Activated naive CD8-positive, alpha-beta T cell (primary cell): Measurements from ENCODE around the gene KLHL29.

Experiments used
- H3K27ac Mint-ChIP-seq: one replicate; pipeline ENCODE4 v1.8.0; 2021; ENCODE audit warnings: mixed read lengths
- H3K27me3 Mint-ChIP-seq: one replicate; pipeline ENCODE4 v1.8.0; 2021; ENCODE audit warnings: mixed read lengths
- H3K36me3 Mint-ChIP-seq: one replicate; pipeline ENCODE4 v1.8.0; 2021; ENCODE audit warnings: mixed read lengths
- H3K4me1 Mint-ChIP-seq: one replicate; pipeline ENCODE4 v1.8.0; 2021; ENCODE audit warnings: low read depth, mixed read lengths
- H3K4me3 Mint-ChIP-seq: one replicate; pipeline ENCODE4 v1.8.0; 2021; ENCODE audit warnings: mild to moderate bottlenecking, mixed read lengths
- H3K9me3 Mint-ChIP-seq: one replicate; pipeline ENCODE4 v1.8.0; 2021; ENCODE audit warnings: low read depth, mixed read lengths

KLHL29 gene

DNA sequence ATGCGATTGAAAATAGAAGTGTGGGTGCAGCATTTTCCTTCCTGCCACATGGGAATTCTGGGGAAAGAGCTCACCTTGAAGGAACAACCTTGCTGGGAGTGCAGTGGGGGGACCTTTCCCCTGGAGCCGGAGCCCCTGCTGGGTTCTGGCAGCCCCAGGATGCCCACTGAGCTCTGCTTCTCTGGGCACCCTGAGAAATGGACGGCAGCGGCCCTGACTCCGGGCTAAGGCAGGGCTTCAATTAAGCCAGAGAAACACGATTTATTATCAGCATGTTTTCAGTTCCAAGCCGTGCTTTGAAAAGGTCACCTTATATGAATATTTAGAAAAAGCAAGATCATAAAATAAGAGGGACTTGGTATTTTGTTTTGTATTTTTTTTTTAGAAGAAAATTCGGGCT, 68.5 kb downstream of the KLHL29 start:
- Mint-ChIP-seq H3K4me1 (peaks cover 34% of the 10 kb centered on the region), H3K36me3 (no peaks in the 10 kb centered on the region), H3K4me3 (peak overlapping the region; percentile 66), H3K27me3 (peaks cover 9% of the 10 kb centered on the region), H3K27ac (no peak overlapping the region), H3K9me3 (no peaks in the 10 kb centered on the region)

- Mint-ChIP-seq H3K4me1 (peaks cover 34% of the 10 kb centered on the region), H3K27me3 (peaks cover 9% of the 10 kb centered on the region), H3K9me3 (no peaks in the 10 kb centered on the region), H3K36me3 (no peaks in the 10 kb centered on the region), H3K27ac (no peak overlapping the region), H3K4me3 (peak overlapping the region; percentile 66)
Measured at GRCh38 chr2:23453836-23454460, 69.0 kb downstream of the KLHL29 start.

GRCh38 chr2:23454501-23455120, 69.6 kb downstream of the KLHL29 start:
- Mint-ChIP-seq H3K4me3 (no peak overlapping the region), H3K4me1 (peaks cover 34% of the 10 kb centered on the region), H3K27me3 (peaks cover 9% of the 10 kb centered on the region), H3K27ac (no peak overlapping the region), H3K9me3 (no peaks in the 10 kb centered on the region), H3K36me3 (no peaks in the 10 kb centered on the region)

DNA sequence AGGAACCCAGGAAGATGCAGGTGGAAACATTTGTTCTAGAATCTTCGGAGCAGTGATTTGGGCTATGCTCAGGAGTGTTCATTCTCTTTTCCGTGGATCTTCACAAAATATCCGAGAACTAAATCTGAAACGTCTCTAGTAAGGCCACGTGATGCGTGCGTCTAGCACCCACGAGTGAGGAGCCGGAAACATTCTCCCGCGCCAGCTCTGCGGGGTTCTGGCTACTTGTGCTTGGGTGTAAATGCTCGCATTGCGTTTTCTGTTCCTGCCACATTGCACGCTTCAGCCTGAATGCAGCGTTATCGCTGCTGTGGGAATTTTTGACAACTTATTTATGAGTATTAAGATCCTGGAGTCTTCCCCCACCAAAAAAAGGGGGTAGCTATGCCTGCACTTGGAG, 71.4 kb downstream of the KLHL29 start:
- H3K9me3 Mint-ChIP-seq: no peaks in the 10 kb centered on the region

GRCh38 chr2:23456881-23457760, 72.1 kb downstream of the KLHL29 start:
- H3K36me3 Mint-ChIP-seq: no peaks in the 10 kb centered on the region
- no peak overlapping the region for H3K27ac Mint-ChIP-seq
- peaks cover 32% of the 10 kb centered on the region for H3K4me1 Mint-ChIP-seq
- H3K27me3 Mint-ChIP-seq: peaks cover 13% of the 10 kb centered on the region
- H3K9me3 Mint-ChIP-seq: no peaks in the 10 kb centered on the region
- H3K4me3 Mint-ChIP-seq: no peak overlapping the region

More for the DNA sequence above, 71.4 kb downstream of the KLHL29 start:
- Mint-ChIP-seq H3K4me3 (no peak overlapping the region), H3K27ac (no peak overlapping the region), H3K36me3 (no peaks in the 10 kb centered on the region), H3K4me1 (peaks cover 34% of the 10 kb centered on the region), H3K27me3 (peaks cover 13% of the 10 kb centered on the region)

- H3K27ac Mint-ChIP-seq: no peak overlapping the region
- H3K36me3 Mint-ChIP-seq: no peaks in the 10 kb centered on the region
- H3K9me3 Mint-ChIP-seq: no peaks in the 10 kb centered on the region
- no peak overlapping the region for H3K4me3 Mint-ChIP-seq
- H3K27me3 Mint-ChIP-seq: peaks cover 13% of the 10 kb centered on the region
- peaks cover 22% of the 10 kb centered on the region for H3K4me1 Mint-ChIP-seq
Measured at GRCh38 chr2:23457990-23458682, 73.2 kb downstream of the KLHL29 start.

- Mint-ChIP-seq H3K27ac (no peak overlapping the region), H3K4me3 (no peak overlapping the region), H3K27me3 (peaks cover 13% of the 10 kb centered on the region), H3K4me1 (peaks cover 13% of the 10 kb centered on the region), H3K9me3 (no peaks in the 10 kb centered on the region), H3K36me3 (no peaks in the 10 kb centered on the region)
Measured at GRCh38 chr2:23459032-23459431, 74.1 kb downstream of the KLHL29 start.

DNA sequence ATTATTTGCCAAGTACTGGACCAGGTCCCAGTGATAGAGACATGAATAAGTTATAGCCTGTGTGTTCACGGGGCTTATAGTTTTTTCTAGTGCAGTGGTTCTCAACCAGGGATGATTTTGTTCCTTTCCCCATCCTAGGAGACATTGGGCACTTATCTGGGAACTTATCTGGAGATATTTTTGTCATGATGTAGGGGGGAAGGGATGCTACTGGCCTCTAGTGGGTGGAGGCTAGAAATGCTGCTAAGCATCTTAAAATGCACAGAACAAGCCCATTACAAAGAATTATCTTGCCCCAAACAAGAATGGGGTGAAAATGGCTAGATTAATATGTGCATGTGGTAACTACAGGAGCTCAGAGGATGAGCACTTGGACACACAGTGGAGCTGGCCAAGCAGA, 75.2 kb downstream of the KLHL29 start:
- H3K36me3 Mint-ChIP-seq: no peaks in the 10 kb centered on the region
- no peak overlapping the region for H3K27ac Mint-ChIP-seq
- no peaks in the 10 kb centered on the region for H3K9me3 Mint-ChIP-seq
- H3K4me3 Mint-ChIP-seq: no peak overlapping the region
- peaks cover 8% of the 10 kb centered on the region for H3K27me3 Mint-ChIP-seq
- peaks cover 1% of the 10 kb centered on the region for H3K4me1 Mint-ChIP-seq

- Mint-ChIP-seq H3K27me3 (peaks cover 10% of the 10 kb centered on the region), H3K4me1 (no peaks in the 10 kb centered on the region), H3K27ac (no peak overlapping the region), H3K9me3 (no peaks in the 10 kb centered on the region), H3K4me3 (no peak overlapping the region), H3K36me3 (no peaks in the 10 kb centered on the region)
Measured at GRCh38 chr2:23460993-23461392, 76.0 kb downstream of the KLHL29 start.

DNA sequence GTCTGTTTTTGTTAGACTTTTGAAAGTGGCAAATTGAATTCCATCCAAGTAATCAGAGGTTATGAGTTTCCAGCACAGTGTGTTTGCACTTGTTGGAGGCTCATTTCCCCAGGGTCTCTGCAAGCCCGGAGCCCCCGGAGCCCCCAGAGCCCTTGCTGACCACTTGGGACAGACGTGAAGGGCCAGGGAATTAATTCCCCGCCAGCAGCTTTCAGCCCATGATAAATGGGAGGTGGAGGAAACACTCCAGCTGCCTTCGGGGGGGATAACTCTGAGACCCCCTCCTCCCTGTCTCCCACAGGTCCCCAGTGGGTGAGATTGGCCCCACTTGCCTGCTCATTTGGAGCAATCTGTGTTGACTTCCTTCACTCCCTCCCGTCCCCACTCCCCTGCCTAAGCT, 79.2 kb downstream of the KLHL29 start:
- Mint-ChIP-seq H3K27me3 (peaks cover 24% of the 10 kb centered on the region), H3K4me1 (no peaks in the 10 kb centered on the region), H3K4me3 (no peak overlapping the region), H3K36me3 (no peaks in the 10 kb centered on the region), H3K27ac (no peak overlapping the region), H3K9me3 (no peaks in the 10 kb centered on the region)

DNA sequence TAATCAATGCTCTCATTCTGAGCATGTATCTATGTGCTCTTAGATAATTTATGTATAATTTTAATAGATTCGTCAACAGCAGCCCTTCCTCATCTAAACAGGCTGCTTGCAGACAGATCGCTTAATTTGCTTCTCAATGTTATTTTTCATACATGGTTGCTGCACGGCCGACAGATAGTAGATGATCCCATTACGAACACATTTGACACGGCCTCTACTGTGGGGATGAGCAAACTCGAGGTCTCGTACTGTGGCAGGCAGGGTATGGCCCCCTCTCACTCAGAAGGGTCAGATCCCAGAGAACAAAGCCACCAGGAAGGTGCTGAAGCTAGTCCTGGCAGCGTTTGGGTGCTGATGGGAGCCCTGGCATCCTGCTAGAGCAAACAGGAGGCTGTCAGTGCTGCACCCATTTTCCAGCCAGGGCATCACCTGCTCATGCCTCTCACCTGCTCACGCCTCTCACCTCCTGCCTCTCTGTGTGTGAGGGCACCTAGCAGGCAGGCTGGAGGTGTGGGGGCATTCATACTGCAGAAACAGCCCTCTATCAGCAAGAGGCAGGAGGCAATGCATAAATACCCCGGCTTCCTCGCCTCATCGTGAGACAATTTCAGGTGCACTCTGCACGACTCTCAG, 80.0 kb downstream of the KLHL29 start:
- H3K27ac Mint-ChIP-seq: no peak overlapping the region
- peaks cover 27% of the 10 kb centered on the region for H3K27me3 Mint-ChIP-seq
- no peaks in the 10 kb centered on the region for H3K4me1 Mint-ChIP-seq
- no peaks in the 10 kb centered on the region for H3K9me3 Mint-ChIP-seq
- H3K36me3 Mint-ChIP-seq: no peaks in the 10 kb centered on the region
- H3K4me3 Mint-ChIP-seq: no peak overlapping the region

GRCh38 chr2:23465936-23466335, 81.0 kb downstream of the KLHL29 start:
- Mint-ChIP-seq H3K9me3 (no peaks in the 10 kb centered on the region), H3K27ac (no peak overlapping the region), H3K36me3 (no peaks in the 10 kb centered on the region)

GRCh38 chr2:23467618-23468017, 82.6 kb downstream of the KLHL29 start:
- Mint-ChIP-seq H3K27ac (no peak overlapping the region), H3K27me3 (peaks cover 23% of the 10 kb centered on the region), H3K36me3 (no peaks in the 10 kb centered on the region), H3K4me3 (no peak overlapping the region), H3K9me3 (no peaks in the 10 kb centered on the region), H3K4me1 (no peaks in the 10 kb centered on the region)

More at GRCh38 chr2:23465936-23466335, 81.0 kb downstream of the KLHL29 start:
- Mint-ChIP-seq H3K27me3 (peaks cover 22% of the 10 kb centered on the region), H3K4me3 (no peak overlapping the region), H3K4me1 (no peaks in the 10 kb centered on the region)

GRCh38 chr2:23468474-23469141, 83.6 kb downstream of the KLHL29 start:
- H3K4me1 Mint-ChIP-seq: no peaks in the 10 kb centered on the region
- no peaks in the 10 kb centered on the region for H3K9me3 Mint-ChIP-seq
- peaks cover 27% of the 10 kb centered on the region for H3K27me3 Mint-ChIP-seq
- H3K4me3 Mint-ChIP-seq: no peak overlapping the region
- H3K27ac Mint-ChIP-seq: no peak overlapping the region
- H3K36me3 Mint-ChIP-seq: no peaks in the 10 kb centered on the region
